ENCODE measurements around the gene ZBTB7A. TPM values are rescaled to one million over a fixed set of nuclear protein-coding genes. Genes with fewer than 3 reads are reported as not detected.

Gene ZBTB7A
- total and polyA plus RNA-seq, 2 of the 4 experiments (the other 2 are of a cell fraction): 3.2 to 10.3 TPM

DNA sequence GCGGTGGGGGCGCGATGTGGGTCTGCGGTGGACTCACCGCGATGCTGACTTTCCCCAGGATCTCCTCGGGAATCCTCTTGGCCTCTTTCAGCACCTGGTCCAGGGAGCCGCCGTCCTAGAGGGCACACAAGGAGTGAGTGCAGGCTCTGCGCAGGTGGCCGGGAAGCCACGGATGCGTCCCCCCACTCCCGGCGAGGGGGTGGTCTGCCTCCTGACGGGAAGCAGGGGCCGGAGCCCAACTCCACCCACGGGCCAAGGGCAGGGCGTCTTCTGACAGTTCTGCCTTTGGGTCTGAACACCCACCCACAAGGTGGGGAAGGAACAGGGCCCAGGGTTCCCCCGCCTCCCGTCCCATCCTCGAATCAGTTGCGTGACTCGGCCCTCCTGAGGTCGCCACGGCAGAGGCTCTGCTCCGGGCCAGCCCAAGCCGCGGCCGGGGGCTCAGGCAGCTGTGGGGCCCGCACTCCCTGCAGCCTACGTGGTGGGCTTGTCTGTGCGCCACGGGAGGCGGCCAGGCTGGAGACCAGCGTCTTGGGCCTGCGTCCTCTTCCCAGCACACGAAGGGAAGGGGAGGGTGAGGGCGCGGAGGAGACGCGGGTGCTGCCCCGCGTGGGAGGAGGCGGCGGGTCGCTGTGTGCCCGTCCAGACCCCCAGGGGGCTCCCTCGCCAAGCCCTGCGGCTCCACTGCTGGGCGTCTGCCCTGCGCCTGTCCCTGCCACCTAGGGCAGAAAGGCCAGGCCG is 35.8 kb upstream of the ZBTB7A start:
- H2BK20ac ChIP-seq (ENCODE audit: low read depth, low read length): no peak overlapping the region
- H2BK15ac ChIP-seq (ENCODE audit: low read depth, low read length): no peak overlapping the region
- H3K4me1 ChIP-seq (ENCODE audit: control insufficient read depth, insufficient read depth, low read length): peaks cover 2% of the 10 kb centered on the region
- no peak overlapping the region for H3K4me3 ChIP-seq (ENCODE audit: insufficient read depth, low read depth, low read length)
- in situ Hi-C loops (cut with MboI; ENCODE audit: low sequenced_read_pairs) (no loop called here), dilution Hi-C loops (cut with HindIII; ENCODE audit: low sequenced_read_pairs, unreplicated experiment) (no loop called here), intact Hi-C loops (cut with micrococcal nuclease) (no loop called here)
- ChIA-PET POLR2A (ENCODE audit: unreplicated experiment) (no interaction called here), CTCF (no interaction called here)
- H4K91ac ChIP-seq (ENCODE audit: insufficient read depth, low read depth, low read length): no peak overlapping the region
- H2AK9ac ChIP-seq (replicated peaks; ENCODE audit: low read depth, low read length, poor library complexity): no peak overlapping the region
- H3K18ac ChIP-seq (ENCODE audit: low read depth, low read length): no peak overlapping the region
- no peak overlapping the region for H3K4ac ChIP-seq (ENCODE audit: low read depth, low read length)
- H3K23ac ChIP-seq (ENCODE audit: low read depth, low read length): no peak overlapping the region
- H3K9me1 ChIP-seq (ENCODE audit: insufficient read depth, low read length): peaks cover 13% of the 10 kb centered on the region; the same call in 1 of the 2 replicates
- H2BK120ac ChIP-seq (ENCODE audit: low read depth, low read length): no peak overlapping the region
- peaks cover 10 to 39% of the 10 kb centered on the region in 2 experiments for H3K79me1 ChIP-seq (ENCODE audit: low read depth in 1 of 2, low read length in 2 of 2)
- TF ChIP-seq, protein P1, sequence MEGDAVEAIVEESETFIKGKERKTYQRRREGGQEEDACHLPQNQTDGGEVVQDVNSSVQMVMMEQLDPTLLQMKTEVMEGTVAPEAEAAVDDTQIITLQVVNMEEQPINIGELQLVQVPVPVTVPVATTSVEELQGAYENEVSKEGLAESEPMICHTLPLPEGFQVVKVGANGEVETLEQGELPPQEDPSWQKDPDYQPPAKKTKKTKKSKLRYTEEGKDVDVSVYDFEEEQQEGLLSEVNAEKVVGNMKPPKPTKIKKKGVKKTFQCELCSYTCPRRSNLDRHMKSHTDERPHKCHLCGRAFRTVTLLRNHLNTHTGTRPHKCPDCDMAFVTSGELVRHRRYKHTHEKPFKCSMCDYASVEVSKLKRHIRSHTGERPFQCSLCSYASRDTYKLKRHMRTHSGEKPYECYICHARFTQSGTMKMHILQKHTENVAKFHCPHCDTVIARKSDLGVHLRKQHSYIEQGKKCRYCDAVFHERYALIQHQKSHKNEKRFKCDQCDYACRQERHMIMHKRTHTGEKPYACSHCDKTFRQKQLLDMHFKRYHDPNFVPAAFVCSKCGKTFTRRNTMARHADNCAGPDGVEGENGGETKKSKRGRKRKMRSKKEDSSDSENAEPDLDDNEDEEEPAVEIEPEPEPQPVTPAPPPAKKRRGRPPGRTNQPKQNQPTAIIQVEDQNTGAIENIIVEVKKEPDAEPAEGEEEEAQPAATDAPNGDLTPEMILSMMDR (conservative IDR thresholded peaks at IDR 0.05; ENCODE audit: low read depth, low read length): 0 out of 2 replicates have a peak, but pooled peaks have one; percentile 1
- no peak for TF ChIP-seq CHD1 (IDR thresholded peaks at IDR 0.05; ENCODE audit: low read depth, low read length)
- BruUV-seq (replicated peaks): no TSS peak
- ATAC-seq (ENCODE audit: low read depth) (no peak), DNase-seq (no peak)
- peaks cover 71% of the 10 kb centered on the region for H3K36me3 ChIP-seq (ENCODE audit: control insufficient read depth, insufficient read depth, low read length)
- H3K4me2 ChIP-seq (ENCODE audit: low read depth, low read length): no peak overlapping the region
- no peak overlapping the region for H3K56ac ChIP-seq (ENCODE audit: extremely low read depth, insufficient read depth, low read length)
- 93% methylated on average over 21 of the region's 53 CpGs; no CpG with 5 or more reads in 1 of the 2 experiments for WGBS, 2 experiments (ENCODE audit: extremely low coverage in 2 of 2, insufficient read length in 1 of 2)
- H4K20me1 ChIP-seq (ENCODE audit: insufficient read depth, low read length): peaks cover 7% of the 10 kb centered on the region
- H2BK5ac ChIP-seq (ENCODE audit: low read depth, low read length, poor library complexity, severe bottlenecking): no peak overlapping the region
- no peak overlapping the region for H4K5ac ChIP-seq (ENCODE audit: low read depth, low read length)
- no peak overlapping the region for H2AK5ac ChIP-seq (ENCODE audit: low read depth, low read length)
- H2AFZ ChIP-seq (replicated peaks; ENCODE audit: low read length, poor library complexity): no peak overlapping the region
- H4K8ac ChIP-seq (ENCODE audit: low read depth in 2 of 2, low read length in 2 of 2): no peak overlapping the region
- no peaks in the 10 kb centered on the region for H3K27me3 ChIP-seq (ENCODE audit: control insufficient read depth, insufficient read depth, low read length)
- no peak overlapping the region for H3K27ac ChIP-seq (ENCODE audit: insufficient read depth, low read length)
- H3K9ac ChIP-seq (ENCODE audit: low read depth, low read length): no peak overlapping the region
- no peaks in the 10 kb centered on the region for H3K9me3 ChIP-seq (ENCODE audit: control insufficient read depth, insufficient read depth, low read length)
- H3K14ac ChIP-seq (replicated peaks; ENCODE audit: low read depth, low read length): no peak overlapping the region
